Measurements from ENCODE around the gene SCRN1.

The SCRN1 gene

GRCh38 chr7:30027740-30028215, 38.2 kb upstream of the SCRN1 start:
- Histone ChIP-seq H3K27ac (peak overlapping the region; percentile 73), H3K4me1 (peaks cover 6% of the 10 kb centered on the region), H3K36me3 (ENCODE audit: control insufficient read depth, insufficient read depth, low read length) (no peaks in the 10 kb centered on the region), H3K79me2 (peaks cover 13% of the 10 kb centered on the region), H3K4me3 (ENCODE audit: low read depth, low read length) (peak overlapping the region; percentile 91), H3K9ac (no peak overlapping the region), H3K4me2 (ENCODE audit: low read length) (peak overlapping the region; percentile 83), H3K9me3 (ENCODE audit: control insufficient read depth, low read length) (no peaks in the 10 kb centered on the region), H3K27me3 (ENCODE audit: control insufficient read depth, insufficient read depth, low read length) (no peaks in the 10 kb centered on the region), H2AFZ (peak overlapping the region; percentile 78)
- no peak for TF ChIP-seq CTCF (IDR thresholded peaks at IDR 0.05)

- Histone ChIP-seq H3K4me1 (peaks cover 6% of the 10 kb centered on the region), H3K27me3 (ENCODE audit: control insufficient read depth, insufficient read depth, low read length) (no peaks in the 10 kb centered on the region), H3K9ac (no peak overlapping the region), H3K4me3 (ENCODE audit: low read depth, low read length) (peak overlapping the region; percentile 91), H2AFZ (peak overlapping the region; percentile 78), H3K79me2 (peaks cover 13% of the 10 kb centered on the region), H3K27ac (peak overlapping the region; percentile 71), H3K9me3 (ENCODE audit: control insufficient read depth, low read length) (no peaks in the 10 kb centered on the region), H3K4me2 (ENCODE audit: low read length) (peak overlapping the region; percentile 83), H3K36me3 (ENCODE audit: control insufficient read depth, insufficient read depth, low read length) (no peaks in the 10 kb centered on the region)
- no peak for TF ChIP-seq CTCF (IDR thresholded peaks at IDR 0.05)
Measured at GRCh38 chr7:30027065-30027456, 37.5 kb upstream of the SCRN1 start.

- Histone ChIP-seq H3K27ac (peak within 1 kb of the TSS; percentile 73), H3K9me3 (ENCODE audit: control insufficient read depth, low read length) (no peaks in the 10 kb centered on the region), H3K79me2 (peaks cover 13% of the 10 kb centered on the region), H2AFZ (peak within 1 kb of the TSS; percentile 78), H3K4me3 (ENCODE audit: low read depth, low read length) (peak within 1 kb of the TSS; percentile 91), H3K4me1 (peaks cover 6% of the 10 kb centered on the region), H3K36me3 (ENCODE audit: control insufficient read depth, insufficient read depth, low read length) (no peaks in the 10 kb centered on the region), H3K27me3 (ENCODE audit: control insufficient read depth, insufficient read depth, low read length) (no peaks in the 10 kb centered on the region), H3K4me2 (ENCODE audit: low read length) (peak within 1 kb of the TSS; percentile 92), H3K9ac (no peak within 1 kb of the TSS)
- no peak for TF ChIP-seq CTCF (IDR thresholded peaks at IDR 0.05)
Measured at GRCh38 chr7:30026229-30027064, 36.8 kb upstream of the SCRN1 start, which contains the start of gene FKBP14. Gene FKBP14, minus strand, starts transcription at chr7:30026702. Its CDS starts 194 bp downstream, at chr7:30026508.

- no peaks in the 10 kb centered on the region for H3K36me3 ChIP-seq (ENCODE audit: control insufficient read depth, insufficient read depth, low read length)
- TF ChIP-seq CTCF (IDR thresholded peaks at IDR 0.05), result no peak
- no peaks in the 10 kb centered on the region for H3K27me3 ChIP-seq (ENCODE audit: control insufficient read depth, insufficient read depth, low read length)
- no peak overlapping the region for H2AFZ ChIP-seq
- H3K4me2 ChIP-seq (ENCODE audit: low read length), result no peak overlapping the region
- H3K4me1 ChIP-seq, result peaks cover 6% of the 10 kb centered on the region
- H3K27ac ChIP-seq, result no peak overlapping the region
- H3K9me3 ChIP-seq (ENCODE audit: control insufficient read depth, low read length), result no peaks in the 10 kb centered on the region
- peaks cover 9% of the 10 kb centered on the region for H3K79me2 ChIP-seq
- H3K9ac ChIP-seq, result no peak overlapping the region
- no peak overlapping the region for H3K4me3 ChIP-seq (ENCODE audit: low read depth, low read length)
Measured at GRCh38 chr7:30023524-30023923, 33.9 kb upstream of the SCRN1 start.
